H9 (cell line): Measurements from ENCODE around the gene STK31. TPM values are rescaled to one million over a fixed set of nuclear protein-coding genes. Genes with fewer than 3 reads are reported as not detected.

Source experiments
- DNase-seq: peaks from one replicate; pipeline ENCODE4 v3.0.0-alpha.2; 2017
- H2AFZ ChIP-seq: one replicate; pipeline ENCODE4 v1.6.1; 2013; ENCODE audit warnings: mild to moderate bottlenecking, low read length, control low read depth, moderate library complexity
- H2AK5ac ChIP-seq: 2 replicates; pipeline ENCODE4 v1.6.1; 2013; ENCODE audit warnings: low read length, control low read depth, mixed read lengths; ENCODE audit not compliant: insufficient read length
- H2BK120ac ChIP-seq: one replicate; pipeline ENCODE4 v1.6.1; 2013; ENCODE audit warnings: low read depth, mild to moderate bottlenecking, low read length, control low read depth, inconsistent platforms; ENCODE audit not compliant: poor library complexity, severe bottlenecking
- H2BK12ac ChIP-seq: 2 replicates; pipeline ENCODE4 v1.6.1; 2013; ENCODE audit warnings: low read length, control low read depth, mixed read lengths, low read depth; ENCODE audit not compliant: insufficient read length
- H2BK15ac ChIP-seq: 2 replicates; pipeline ENCODE4 v1.6.1; 2013; ENCODE audit warnings: low read depth, low read length, control low read depth
- H2BK20ac ChIP-seq: one replicate; pipeline ENCODE4 v1.6.1; 2013; ENCODE audit warnings: low read depth, mild to moderate bottlenecking, low read length, control low read depth, inconsistent platforms; ENCODE audit not compliant: poor library complexity, severe bottlenecking
- H2BK5ac ChIP-seq: 2 replicates; pipeline ENCODE4 v1.6.1; 2013; ENCODE audit warnings: low read length, control low read depth, mixed read lengths; ENCODE audit not compliant: insufficient read length
- H3K14ac ChIP-seq: 2 replicates; pipeline ENCODE4 v1.6.1; 2013; ENCODE audit warnings: low read length, control low read depth; ENCODE audit not compliant: insufficient read depth
- H3K18ac ChIP-seq: 2 replicates; pipeline ENCODE4 v1.6.1; 2013; ENCODE audit warnings: low read depth, mild to moderate bottlenecking, mixed read lengths, low read length, control low read depth; ENCODE audit not compliant: insufficient read length
- H3K23ac ChIP-seq: 2 replicates; pipeline ENCODE4 v1.6.1; 2013; ENCODE audit warnings: low read length, control low read depth, mixed read lengths, low read depth; ENCODE audit not compliant: insufficient read length
- H3K23me2 ChIP-seq: 2 replicates; pipeline ENCODE4 v1.6.1; 2013; ENCODE audit warnings: low read depth, mild to moderate bottlenecking, mixed read lengths, low read length, control low read depth; ENCODE audit not compliant: insufficient read length, poor library complexity, severe bottlenecking
- H3K27ac ChIP-seq: 2 replicates; pipeline ENCODE4 v1.5.1; 2013; ENCODE audit warnings: low read length, control low read depth, mixed read lengths, low read depth; ENCODE audit not compliant: insufficient read length
- H3K27me3 ChIP-seq: 2 replicates; pipeline ENCODE4 v1.6.1; 2013; ENCODE audit warnings: low read length, control low read depth, inconsistent platforms; ENCODE audit not compliant: insufficient read depth
- H3K4ac ChIP-seq: 2 replicates; pipeline ENCODE4 v1.6.1; 2013; ENCODE audit warnings: low read depth, mild to moderate bottlenecking, control low read depth, inconsistent platforms, low read length, moderate library complexity
- H3K4me1 ChIP-seq: 2 replicates; pipeline ENCODE4 v1.6.1; 2013; ENCODE audit warnings: low read length, control low read depth, inconsistent platforms; ENCODE audit not compliant: insufficient read depth
- H3K4me2 ChIP-seq: 2 replicates; pipeline ENCODE4 v1.6.1; 2013; ENCODE audit warnings: low read length, control low read depth, mixed read lengths; ENCODE audit not compliant: insufficient read length, insufficient read depth
- H3K56ac ChIP-seq: 2 replicates; pipeline ENCODE4 v1.6.1; 2013; ENCODE audit warnings: low read depth, mild to moderate bottlenecking, mixed read lengths, low read length, control low read depth; ENCODE audit not compliant: insufficient read length
- H3K79me1 ChIP-seq: 2 replicates; pipeline ENCODE4 v1.6.1; 2013; ENCODE audit warnings: low read depth, mild to moderate bottlenecking, moderate library complexity, low read length, control low read depth, inconsistent platforms; ENCODE audit not compliant: insufficient read depth, poor library complexity, severe bottlenecking
- H3K79me2 ChIP-seq: 2 replicates; pipeline ENCODE4 v1.6.1; 2013; ENCODE audit warnings: low read length, control low read depth, inconsistent platforms; ENCODE audit not compliant: insufficient read depth
- H3K9ac ChIP-seq: 2 replicates; pipeline ENCODE4 v1.6.1; 2013; ENCODE audit warnings: low read length, control low read depth, mixed read lengths; ENCODE audit not compliant: insufficient read length; ENCODE audit errors: extremely low read depth
- H3K9me3 ChIP-seq: one replicate; pipeline ENCODE4 v1.6.1; 2013; ENCODE audit warnings: low read depth, low read length, inconsistent platforms; ENCODE audit not compliant: control insufficient read depth
- H3T11ph ChIP-seq: one replicate; pipeline ENCODE4 v1.6.1; 2013; ENCODE audit warnings: mild to moderate bottlenecking, low read length, control low read depth, inconsistent platforms
- H4K20me1 ChIP-seq: one replicate; pipeline ENCODE4 v1.6.1; 2013; ENCODE audit not compliant: control insufficient read depth, insufficient read length, insufficient read depth
- H4K5ac ChIP-seq: 2 replicates; pipeline ENCODE4 v1.6.1; 2013; ENCODE audit warnings: low read depth, mild to moderate bottlenecking, mixed read lengths, low read length, control low read depth; ENCODE audit not compliant: insufficient read length
- H4K8ac ChIP-seq: replicated peaks from 2 replicates; pipeline ENCODE4 v1.6.1; 2013; ENCODE audit warnings: low read length, control low read depth, mixed read lengths, low read depth; ENCODE audit not compliant: insufficient read length
- H4K91ac ChIP-seq: 2 replicates; pipeline ENCODE4 v1.6.1; 2013; ENCODE audit warnings: low read depth, mild to moderate bottlenecking, moderate library complexity, mixed read lengths, low read length, control low read depth; ENCODE audit not compliant: insufficient read length
- H3K27ac Mint-ChIP-seq, 3 experiments: 2 replicates in 2 of 3; 3 replicates in 1 of 3; pipeline ENCODE4 v1.8.0; 2020 to 2021; ENCODE audit warnings: mixed read lengths in 3 of 3, mild to moderate bottlenecking in 1 of 3, moderate library complexity in 1 of 3
- H3K27me3 Mint-ChIP-seq: 2 replicates; pipeline ENCODE4 v1.8.0; 2021; ENCODE audit warnings: low read depth, mild to moderate bottlenecking, moderate library complexity, mixed read lengths
- H3K36me3 Mint-ChIP-seq, 3 experiments: 2 replicates in 2 of 3; 3 replicates in 1 of 3; pipeline ENCODE4 v1.8.0; 2020 to 2021; ENCODE audit warnings: low read depth in 3 of 3, mixed read lengths in 3 of 3; ENCODE audit not compliant: insufficient read depth in 1 of 3
- H3K4me1 Mint-ChIP-seq, 2 experiments: 2 replicates each; pipeline ENCODE4 v1.8.0; 2020; ENCODE audit warnings: mixed read lengths in 2 of 2
- H3K4me3 Mint-ChIP-seq, 2 experiments: 2 replicates in 1 of 2; 3 replicates in 1 of 2; pipeline ENCODE4 v1.8.0; 2020 to 2021; ENCODE audit warnings: mild to moderate bottlenecking in 2 of 2, mixed read lengths in 2 of 2, moderate library complexity in 1 of 2
- H3K9me3 Mint-ChIP-seq, 2 experiments: 2 replicates in 1 of 2; 3 replicates in 1 of 2; pipeline ENCODE4 v1.8.0; 2020; ENCODE audit warnings: mild to moderate bottlenecking in 2 of 2, mixed read lengths in 2 of 2, moderate library complexity in 1 of 2
- CTCF ChIP-seq: fragments of 200-600 bp; sonication (generic); conservative IDR thresholded peaks from 3 replicates; pipeline ENCODE4 v1.8.0; 2021; ENCODE audit warnings: antibody characterized with exemption, mild to moderate bottlenecking
- WGBS: extraction: QIAGEN DNeasy Blood & Tissue Kit; methylation state at CpG from one replicate; pipeline ENCODE4 v1.1.7; 2013; ENCODE audit warnings: missing lambda C conversion rate, low lambda C conversion rate, mixed read lengths; ENCODE audit not compliant: insufficient read length; ENCODE audit errors: extremely low coverage; 5-methylcytosine and 5-hydroxymethylcytosine counted together
- total RNA-seq: library from RNA; stranded (reverse); gene quantifications from 2 replicates; pipeline ENCODE4 v1.2.1, GENCODE V29; 2021

The STK31 gene
- total RNA-seq, 1 experiment from 2014 or later = 0.24 TPM

DNA sequence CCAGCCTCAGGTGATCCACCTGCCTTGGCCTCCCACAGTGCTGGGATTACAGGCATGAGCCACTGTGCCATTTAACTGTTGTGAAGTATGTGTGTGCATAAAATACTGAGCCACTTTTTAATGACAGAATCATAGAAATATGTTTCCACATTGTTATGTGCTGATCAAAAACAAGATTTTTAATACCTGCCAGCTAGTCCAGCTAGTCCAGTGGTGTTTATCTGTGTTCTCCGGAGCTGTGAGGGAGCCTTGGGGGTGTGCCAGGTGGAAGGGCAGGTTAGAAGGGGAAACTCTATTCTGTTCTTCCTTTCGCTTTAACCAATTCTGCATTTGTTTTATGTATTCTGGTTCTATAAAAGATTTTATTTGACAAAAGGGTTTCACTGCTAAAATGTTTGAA, 23.0 kb upstream of the STK31 start:
- H3K9me3 ChIP-seq = no peaks in the 10 kb centered on the region
- H3K23me2 ChIP-seq = no peaks in the 10 kb centered on the region
- no peak overlapping the region for H2BK120ac ChIP-seq
- no peak for DNase-seq
- Mint-ChIP-seq H3K36me3 (peaks cover 31 to 46% (median 36%) of the 10 kb centered on the region in 3 experiments; a peak in 6 of 7 replicates), H3K9me3 (no peaks in the 10 kb centered on the region), H3K4me3 (no peak overlapping the region), H3K4me1 (peaks cover 4 to 5% of the 10 kb centered on the region in 2 experiments), H3K27me3 (no peaks in the 10 kb centered on the region), H3K27ac (no peak overlapping the region)
- peaks cover under 1% of the 10 kb centered on the region; the same call in 1 of the 2 replicates for H3K79me2 ChIP-seq
- H4K91ac ChIP-seq = no peak overlapping the region
- no peak overlapping the region for H3K56ac ChIP-seq
- no peak overlapping the region for H2BK20ac ChIP-seq
- H3K14ac ChIP-seq = no peak overlapping the region
- no peak overlapping the region for H2AK5ac ChIP-seq
- H4K20me1 ChIP-seq = no peaks in the 10 kb centered on the region
- H2BK12ac ChIP-seq = no peak overlapping the region
- WGBS = no CpG with 5 or more reads among the region's 2 CpGs
- no peak overlapping the region for H3K4ac ChIP-seq
- H3K27ac ChIP-seq = no peak overlapping the region
- H4K8ac ChIP-seq = no peak overlapping the region
- no peaks in the 10 kb centered on the region for H3K4me1 ChIP-seq
- no peak overlapping the region for H2BK5ac ChIP-seq
- H3K23ac ChIP-seq = no peak overlapping the region
- peaks cover 2% of the 10 kb centered on the region for H3K79me1 ChIP-seq
- H3K4me2 ChIP-seq = no peak overlapping the region
- H3K18ac ChIP-seq = no peak overlapping the region
- H3T11ph ChIP-seq = no peak overlapping the region
- no peaks in the 10 kb centered on the region for H3K27me3 ChIP-seq
- no peak overlapping the region for H2AFZ ChIP-seq
- TF ChIP-seq CTCF = no peak
- H3K9ac ChIP-seq = no peak overlapping the region
- no peak overlapping the region for H2BK15ac ChIP-seq
- no peak overlapping the region for H4K5ac ChIP-seq
